Renal cortical epithelial cell (primary cell): ENCODE measurements around the gene CEACAM7. TPM values are rescaled to one million over a fixed set of nuclear protein-coding genes. Genes with fewer than 3 reads are reported as not detected.
"Not testable (repeated sequence)": the region's sequence is repeated elsewhere in the genome, so short reads cannot be mapped to it uniquely, and the experiment has no call there.

ENCODE experiments used
- DNase-seq: peaks from one replicate; pipeline ENCODE4 v3.0.0-alpha.2; 2011; ENCODE audit warnings: low read depth
- total RNA-seq: library from RNA; depleted of rRNA; stranded (reverse); fragments of >200 nt; gene quantifications from 2 replicates; pipeline ENCODE4 v1.2.3, GENCODE V29; 2014

Gene CEACAM7
- total RNA-seq: not detected in 2 replicates

GRCh38 chr19:41688098-41688497, at the start of gene CEACAM7:
Gene CEACAM7, minus strand, starts transcription at chr19:41688270. Its CDS starts 105 bp downstream, at chr19:41688165.
- DNase-seq: no peak

DNA sequence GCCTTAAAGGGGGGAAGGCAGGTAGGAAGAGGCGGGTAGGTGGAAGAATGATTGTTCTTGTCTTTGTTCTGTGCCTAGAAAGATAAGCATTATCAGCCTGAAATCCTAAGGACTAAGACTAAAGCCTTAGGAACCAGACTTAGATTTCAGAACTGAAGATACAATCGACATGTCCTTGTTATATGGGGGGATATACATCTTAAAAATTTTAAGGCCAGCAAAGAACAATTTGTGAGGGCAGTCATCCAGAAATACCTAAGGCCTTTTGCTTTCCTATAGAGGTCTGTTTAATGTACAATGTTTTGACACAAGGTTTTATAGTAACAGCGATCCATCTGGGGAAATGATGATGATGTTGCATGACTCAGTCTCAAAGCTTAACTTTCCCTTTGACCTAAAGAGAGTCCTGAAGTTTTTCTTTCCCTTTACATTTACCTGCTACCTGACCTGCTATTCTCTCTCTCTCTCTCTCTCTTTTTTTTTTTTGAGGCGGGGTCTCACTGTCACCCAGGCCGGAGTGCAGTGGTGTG, 47.1 kb upstream of the CEACAM7 start:
- DNase-seq: no peak

DNA sequence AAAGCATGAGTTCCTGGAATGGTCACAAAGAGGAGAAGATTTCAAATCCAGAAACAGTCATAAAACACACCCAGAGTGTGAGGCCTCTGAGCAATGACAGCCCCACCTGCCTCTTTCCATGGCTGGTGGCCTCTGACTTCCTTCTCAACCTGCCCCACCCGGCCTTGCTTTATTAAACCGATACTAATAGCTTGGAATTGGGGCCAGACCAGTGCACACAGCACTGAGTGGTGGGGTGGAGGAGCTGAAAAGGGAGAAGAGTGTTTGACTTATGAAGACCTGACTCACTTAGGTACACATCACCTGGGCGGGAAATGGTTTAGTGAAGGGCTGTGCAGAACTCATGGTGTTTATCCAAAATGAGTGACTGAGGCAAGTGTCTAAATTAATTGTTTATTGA, 46.5 kb upstream of the CEACAM7 start:
- DNase-seq: no peak

- no peak for DNase-seq
Observed at GRCh38 chr19:41734156-41734555, 46.1 kb upstream of the CEACAM7 start.

DNA sequence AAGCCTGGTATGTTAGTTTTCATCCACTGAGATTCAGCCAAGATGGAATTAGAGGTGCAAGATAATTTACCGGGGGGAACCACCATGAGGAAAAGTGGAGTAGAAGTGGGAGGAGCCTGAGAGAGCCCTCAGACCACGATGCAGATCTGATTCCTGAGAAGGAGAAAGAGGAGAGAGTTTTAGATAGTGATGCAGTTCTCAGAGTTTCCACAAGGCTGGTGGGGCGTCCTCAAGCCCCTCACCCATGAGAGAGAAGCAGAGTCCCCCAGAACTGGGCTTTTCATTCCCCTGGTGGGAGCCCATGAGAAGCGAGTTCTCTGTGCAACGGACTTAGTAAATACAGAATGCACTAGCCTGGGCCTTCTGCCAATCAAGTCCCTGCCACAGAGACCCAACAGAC, 38.4 kb upstream of the CEACAM7 start:
- DNase-seq: no peak

GRCh38 chr19:41720103-41720502, 32.0 kb upstream of the CEACAM7 start:
- DNase-seq: no peak

DNA sequence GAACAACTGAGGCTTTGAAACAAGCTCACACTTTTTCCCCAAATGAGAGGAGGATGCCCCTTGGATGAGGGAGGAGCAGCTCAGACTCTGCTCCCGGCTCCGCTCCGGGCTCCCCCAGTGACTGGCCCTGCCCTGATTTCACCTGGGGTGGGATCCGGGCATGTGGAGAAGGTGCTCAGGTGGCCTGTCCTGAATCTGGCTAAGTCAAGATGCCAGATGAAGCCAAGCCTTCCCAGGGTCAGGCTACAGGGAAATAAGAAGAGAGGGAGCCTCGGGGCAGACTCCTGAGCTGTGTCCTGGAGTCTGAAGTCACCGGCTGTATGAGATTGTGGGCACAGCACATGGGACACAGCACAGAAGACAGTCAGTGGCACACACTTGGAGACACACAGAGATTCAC, 30.7 kb upstream of the CEACAM7 start:
- DNase-seq: no peak

- no peak for DNase-seq
Observed at GRCh38 chr19:41714598-41714997, 26.5 kb upstream of the CEACAM7 start.

DNA sequence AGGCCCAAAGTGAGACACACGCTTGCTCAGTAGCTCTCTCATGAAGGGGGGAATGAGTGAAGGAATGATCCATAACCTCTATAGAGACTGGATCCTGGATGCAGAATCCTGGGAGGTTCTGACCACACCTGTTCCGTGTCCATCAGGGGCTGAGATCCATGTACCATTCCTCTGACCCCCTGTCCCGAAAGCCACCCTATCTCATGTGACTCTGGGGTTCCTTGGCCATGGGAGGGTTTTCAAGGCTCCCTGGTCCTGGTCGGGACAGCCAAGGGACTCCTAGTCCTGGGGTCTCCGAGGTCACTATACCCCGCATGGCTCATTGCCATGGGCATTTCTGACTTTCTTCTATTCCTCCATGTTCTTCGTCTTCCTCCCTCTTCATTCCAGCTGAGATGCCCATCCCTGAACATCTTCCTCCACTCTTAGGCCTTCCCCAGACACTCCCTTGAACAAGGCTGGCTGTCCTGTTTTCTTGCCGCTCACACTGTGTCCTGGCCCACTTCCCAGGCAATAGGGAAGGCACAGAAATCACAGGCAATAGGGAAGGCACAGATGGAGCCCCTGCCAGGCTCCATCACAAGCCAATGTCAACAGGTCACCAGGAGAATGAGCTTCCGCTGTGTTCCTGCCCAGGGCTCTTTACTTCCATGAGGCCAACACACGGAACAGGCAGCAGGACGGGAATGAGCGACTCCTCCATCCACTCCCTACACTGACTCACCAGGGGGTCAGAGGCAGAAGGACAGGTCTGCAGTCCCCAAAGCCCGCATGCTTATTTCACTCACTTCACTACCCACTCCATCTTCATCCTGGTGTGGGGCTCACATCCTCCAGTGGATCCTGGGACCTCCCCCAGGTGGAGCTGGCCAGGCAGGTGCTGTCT, 23.5 kb upstream of the CEACAM7 start:
- no peak for DNase-seq

DNA sequence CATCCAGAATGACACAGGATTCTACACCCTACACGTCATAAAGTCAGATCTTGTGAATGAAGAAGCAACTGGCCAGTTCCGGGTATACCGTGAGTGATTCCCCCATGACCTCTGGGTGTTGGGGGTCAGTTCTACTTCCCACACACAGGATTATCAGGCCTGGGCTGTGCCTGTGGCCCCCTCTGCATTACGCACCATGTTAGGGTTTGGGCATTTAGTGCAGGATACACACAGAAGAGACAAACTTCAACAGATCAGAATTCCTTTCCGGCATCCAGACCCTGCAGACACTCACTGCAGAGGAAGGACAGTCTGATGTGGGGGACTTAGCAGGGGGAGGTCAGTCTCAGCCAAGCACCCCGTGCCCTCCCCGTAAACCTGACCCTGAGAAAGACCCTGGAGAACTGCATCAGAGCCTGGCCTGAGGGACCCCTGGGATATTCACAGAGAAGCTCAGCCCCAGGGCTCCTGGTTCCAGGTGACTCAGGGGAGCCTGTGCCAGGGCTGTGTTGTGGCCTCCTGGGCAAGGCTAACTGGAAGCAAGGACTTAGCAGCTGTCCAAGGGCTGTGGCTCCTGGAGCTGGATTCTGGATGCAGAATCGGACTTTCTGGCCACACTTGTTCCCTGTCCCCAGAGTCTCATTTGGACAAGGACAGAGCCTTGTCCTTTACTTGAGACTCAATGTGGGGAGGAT, 22.0 kb upstream of the CEACAM7 start:
- DNase-seq: no peak

- not testable (repeated sequence) for DNase-seq
Observed at GRCh38 chr19:41709516-41709915, 21.4 kb upstream of the CEACAM7 start.

DNA sequence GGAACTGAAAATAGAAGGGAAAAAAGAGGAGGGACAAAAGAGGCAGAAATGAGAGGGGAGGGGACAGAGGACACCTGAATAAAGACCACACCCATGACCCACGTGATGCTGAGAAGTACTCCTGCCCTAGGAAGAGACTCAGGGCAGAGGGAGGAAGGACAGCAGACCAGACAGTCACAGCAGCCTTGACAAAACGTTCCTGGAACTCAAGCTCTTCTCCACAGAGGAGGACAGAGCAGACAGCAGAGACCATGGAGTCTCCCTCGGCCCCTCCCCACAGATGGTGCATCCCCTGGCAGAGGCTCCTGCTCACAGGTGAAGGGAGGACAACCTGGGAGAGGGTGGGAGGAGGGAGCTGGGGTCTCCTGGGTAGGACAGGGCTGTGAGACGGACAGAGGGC, 20.4 kb upstream of the CEACAM7 start, which contains the start of gene CEACAM5:
Gene CEACAM5 (plus strand): TSS at position 146 of the 400 bp plus-strand sequence. CDS start 106 bp downstream, at position 252.
- no peak for DNase-seq

GRCh38 chr19:41707871-41708371, 19.9 kb upstream of the CEACAM7 start:
- DNase-seq: no peak

DNA sequence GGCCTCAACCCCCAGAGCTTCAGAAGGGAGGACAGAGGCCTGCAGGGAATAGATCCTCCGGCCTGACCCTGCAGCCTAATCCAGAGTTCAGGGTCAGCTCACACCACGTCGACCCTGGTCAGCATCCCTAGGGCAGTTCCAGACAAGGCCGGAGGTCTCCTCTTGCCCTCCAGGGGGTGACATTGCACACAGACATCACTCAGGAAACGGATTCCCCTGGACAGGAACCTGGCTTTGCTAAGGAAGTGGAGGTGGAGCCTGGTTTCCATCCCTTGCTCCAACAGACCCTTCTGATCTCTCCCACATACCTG, 19.4 kb upstream of the CEACAM7 start:
- DNase-seq: no peak

DNA sequence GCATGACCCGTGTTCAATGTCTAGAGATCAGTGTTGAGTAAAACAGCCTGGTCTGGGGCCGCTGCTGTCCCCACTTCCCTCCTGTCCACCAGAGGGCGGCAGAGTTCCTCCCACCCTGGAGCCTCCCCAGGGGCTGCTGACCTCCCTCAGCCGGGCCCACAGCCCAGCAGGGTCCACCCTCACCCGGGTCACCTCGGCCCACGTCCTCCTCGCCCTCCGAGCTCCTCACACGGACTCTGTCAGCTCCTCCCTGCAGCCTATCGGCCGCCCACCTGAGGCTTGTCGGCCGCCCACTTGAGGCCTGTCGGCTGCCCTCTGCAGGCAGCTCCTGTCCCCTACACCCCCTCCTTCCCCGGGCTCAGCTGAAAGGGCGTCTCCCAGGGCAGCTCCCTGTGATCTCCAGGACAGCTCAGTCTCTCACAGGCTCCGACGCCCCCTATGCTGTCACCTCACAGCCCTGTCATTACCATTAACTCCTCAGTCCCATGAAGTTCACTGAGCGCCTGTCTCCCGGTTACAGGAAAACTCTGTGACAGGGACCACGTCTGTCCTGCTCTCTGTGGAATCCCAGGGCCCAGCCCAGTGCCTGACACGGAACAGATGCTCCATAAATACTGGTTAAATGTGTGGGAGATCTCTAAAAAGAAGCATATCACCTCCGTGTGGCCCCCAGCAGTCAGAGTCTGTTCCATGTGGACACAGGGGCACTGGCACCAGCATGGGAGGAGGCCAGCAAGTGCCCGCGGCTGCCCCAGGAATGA, 18.9 kb upstream of the CEACAM7 start:
- DNase-seq: no peak

- DNase-seq: no peak
Observed at GRCh38 chr19:41705393-41706174, 17.5 kb upstream of the CEACAM7 start.

DNA sequence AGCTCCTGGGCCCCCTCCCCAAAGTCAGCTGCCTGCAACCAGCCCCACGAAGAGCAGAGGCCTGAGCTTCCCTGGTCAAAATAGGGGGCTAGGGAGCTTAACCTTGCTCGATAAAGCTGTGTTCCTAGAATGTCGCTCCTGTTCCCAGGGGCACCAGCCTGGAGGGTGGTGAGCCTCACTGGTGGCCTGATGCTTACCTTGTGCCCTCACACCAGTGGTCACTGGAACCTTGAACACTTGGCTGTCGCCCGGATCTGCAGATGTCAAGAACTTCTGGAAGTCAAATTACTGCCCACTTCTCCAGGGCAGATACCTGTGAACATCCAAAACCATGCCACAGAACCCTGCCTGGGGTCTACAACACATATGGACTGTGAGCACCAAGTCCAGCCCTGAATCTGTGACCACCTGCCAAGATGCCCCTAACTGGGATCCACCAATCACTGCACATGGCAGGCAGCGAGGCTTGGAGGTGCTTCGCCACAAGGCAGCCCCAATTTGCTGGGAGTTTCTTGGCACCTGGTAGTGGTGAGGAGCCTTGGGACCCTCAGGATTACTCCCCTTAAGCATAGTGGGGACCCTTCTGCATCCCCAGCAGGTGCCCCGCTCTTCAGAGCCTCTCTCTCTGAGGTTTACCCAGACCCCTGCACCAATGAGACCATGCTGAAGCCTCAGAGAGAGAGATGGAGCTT, 15.7 kb upstream of the CEACAM7 start:
- no peak for DNase-seq

- peak; percentile 6 for DNase-seq
Observed at GRCh38 chr19:41702171-41702651, 14.1 kb upstream of the CEACAM7 start.

DNA sequence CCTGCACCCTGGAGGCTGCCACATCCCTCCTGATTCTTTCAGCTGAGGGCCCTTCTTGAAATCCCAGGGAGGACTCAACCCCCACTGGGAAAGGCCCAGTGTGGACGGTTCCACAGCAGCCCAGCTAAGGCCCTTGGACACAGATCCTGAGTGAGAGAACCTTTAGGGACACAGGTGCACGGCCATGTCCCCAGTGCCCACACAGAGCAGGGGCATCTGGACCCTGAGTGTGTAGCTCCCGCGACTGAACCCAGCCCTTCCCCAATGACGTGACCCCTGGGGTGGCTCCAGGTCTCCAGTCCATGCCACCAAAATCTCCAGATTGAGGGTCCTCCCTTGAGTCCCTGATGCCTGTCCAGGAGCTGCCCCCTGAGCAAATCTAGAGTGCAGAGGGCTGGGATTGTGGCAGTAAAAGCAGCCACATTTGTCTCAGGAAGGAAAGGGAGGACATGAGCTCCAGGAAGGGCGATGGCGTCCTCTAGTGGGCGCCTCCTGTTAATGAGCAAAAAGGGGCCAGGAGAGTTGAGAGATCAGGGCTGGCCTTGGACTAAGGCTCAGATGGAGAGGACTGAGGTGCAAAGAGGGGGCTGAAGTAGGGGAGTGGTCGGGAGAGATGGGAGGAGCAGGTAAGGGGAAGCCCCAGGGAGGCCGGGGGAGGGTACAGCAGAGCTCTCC, 13.5 kb upstream of the CEACAM7 start:
- DNase-seq: no peak
